Duodenal mucosa (tissue), 2 donors: ENCODE data around the gene FAM168A.

ENCODE experiments used
- H3K27ac ChIP-seq: one replicate; pipeline ENCODE4 v1.7.0; 2013; ENCODE audit warnings: low read depth, low read length
- H3K27me3 ChIP-seq, 2 donors: one replicate each; pipeline ENCODE4 v1.7.0; 2013; ENCODE audit warnings: low read length in 2 of 2, control low read depth in 1 of 2; ENCODE audit not compliant: insufficient read depth in 2 of 2, control insufficient read depth in 1 of 2
- H3K36me3 ChIP-seq, 2 donors: one replicate each; pipeline ENCODE4 v1.7.0; 2013; ENCODE audit warnings: low read length in 2 of 2, control low read depth in 1 of 2; ENCODE audit not compliant: insufficient read depth in 2 of 2, control insufficient read depth in 1 of 2
- H3K4me1 ChIP-seq, 2 donors: one replicate each; pipeline ENCODE4 v1.7.0; 2013; ENCODE audit warnings: low read length in 2 of 2, control low read depth in 1 of 2; ENCODE audit not compliant: insufficient read depth in 2 of 2, control insufficient read depth in 1 of 2
- H3K4me3 ChIP-seq, 2 donors: one replicate each; pipeline ENCODE4 v1.7.0; 2013; ENCODE audit warnings: low read length in 2 of 2, low read depth in 1 of 2
- H3K9ac ChIP-seq, 2 donors: one replicate each; pipeline ENCODE4 v1.7.0; 2013; ENCODE audit warnings: low read length in 2 of 2, low read depth in 1 of 2
- H3K9me3 ChIP-seq, 2 donors: one replicate each; pipeline ENCODE4 v1.7.0; 2013; ENCODE audit warnings: low read length in 2 of 2, control low read depth in 1 of 2; ENCODE audit not compliant: control insufficient read depth in 1 of 2

FAM168A gene

DNA sequence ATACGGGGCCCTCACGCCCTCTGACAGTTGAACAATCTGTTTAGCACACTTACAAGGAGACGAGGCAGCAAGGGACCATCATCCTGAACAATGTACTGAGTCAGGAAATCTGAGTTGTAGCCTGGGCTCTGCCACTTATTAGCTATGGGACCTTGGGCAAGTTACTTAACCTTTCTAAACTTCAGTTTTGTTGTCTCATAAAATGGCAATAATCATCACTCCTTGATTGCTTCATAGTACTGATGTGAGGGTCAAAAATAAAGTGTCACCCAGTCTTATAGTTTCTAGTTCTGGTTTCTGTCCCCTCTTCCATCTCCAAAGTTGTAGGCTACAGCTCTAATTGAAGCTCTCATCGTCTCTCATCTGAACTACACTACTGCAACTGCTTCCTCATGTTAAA, 175.0 kb downstream of the FAM168A start:
- Histone ChIP-seq H3K4me3 (no peak overlapping the region), H3K9ac (no peak overlapping the region), H3K9me3 (no peaks in the 10 kb centered on the region), H3K4me1 (no peaks in the 10 kb centered on the region), H3K36me3 (peaks cover 0 to 9% of the 10 kb centered on the region in 2 donors), H3K27me3 (no peaks in the 10 kb centered on the region), H3K27ac (no peak overlapping the region)

DNA sequence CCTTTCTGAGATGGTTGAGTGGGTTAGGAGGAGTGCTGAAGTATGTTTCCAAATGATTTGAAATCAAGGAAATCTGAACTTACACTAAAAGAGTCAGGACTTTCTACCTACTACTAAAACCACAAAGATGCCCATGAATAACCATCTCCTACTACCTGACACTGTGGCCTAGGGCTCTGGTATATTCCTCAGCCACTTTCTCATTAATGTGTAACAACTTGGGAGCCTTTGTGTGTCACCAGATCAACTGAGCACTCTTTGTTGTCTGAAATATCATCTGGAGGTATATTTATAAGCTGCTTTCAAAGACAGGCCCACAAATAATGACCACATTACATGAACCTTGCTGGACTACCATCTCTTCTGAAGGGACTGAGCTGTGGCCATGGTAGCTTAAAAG, 177.8 kb downstream of the FAM168A start:
- H3K27me3 ChIP-seq, result no peaks in the 10 kb centered on the region
- no peaks in the 10 kb centered on the region for H3K9me3 ChIP-seq
- peaks cover 0 to 13% of the 10 kb centered on the region in 2 donors for H3K4me1 ChIP-seq
- no peak overlapping the region for H3K4me3 ChIP-seq
- H3K36me3 ChIP-seq, result peaks cover 0 to 9% of the 10 kb centered on the region in 2 donors
- no peak overlapping the region for H3K27ac ChIP-seq
- no peak overlapping the region for H3K9ac ChIP-seq

DNA sequence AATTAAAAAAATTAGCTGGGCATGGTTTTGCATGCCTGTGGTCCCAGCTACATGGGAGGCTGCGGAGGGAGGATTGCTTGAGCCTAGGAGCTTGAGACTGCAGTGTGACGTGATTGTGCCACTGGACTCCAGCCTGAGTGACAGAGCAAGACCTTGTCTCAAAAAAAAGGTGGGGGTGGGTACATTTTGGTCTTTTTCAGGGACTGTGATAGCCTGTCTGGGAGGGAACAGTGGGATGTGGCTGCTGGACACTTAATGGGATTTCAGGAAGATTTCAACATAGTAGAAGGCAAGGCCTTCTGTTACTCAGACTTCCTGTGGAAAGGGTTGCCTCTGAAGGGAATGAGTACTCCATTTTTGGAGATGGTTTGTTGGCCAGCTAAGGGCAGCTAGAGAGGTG, 181.1 kb downstream of the FAM168A start:
- Histone ChIP-seq H3K9ac (no peak overlapping the region), H3K36me3 (peaks cover 0 to 9% of the 10 kb centered on the region in 2 donors), H3K27ac (no peak overlapping the region), H3K9me3 (no peaks in the 10 kb centered on the region), H3K4me3 (no peak overlapping the region), H3K4me1 (peaks cover 0 to 20% of the 10 kb centered on the region in 2 donors), H3K27me3 (no peaks in the 10 kb centered on the region)

DNA sequence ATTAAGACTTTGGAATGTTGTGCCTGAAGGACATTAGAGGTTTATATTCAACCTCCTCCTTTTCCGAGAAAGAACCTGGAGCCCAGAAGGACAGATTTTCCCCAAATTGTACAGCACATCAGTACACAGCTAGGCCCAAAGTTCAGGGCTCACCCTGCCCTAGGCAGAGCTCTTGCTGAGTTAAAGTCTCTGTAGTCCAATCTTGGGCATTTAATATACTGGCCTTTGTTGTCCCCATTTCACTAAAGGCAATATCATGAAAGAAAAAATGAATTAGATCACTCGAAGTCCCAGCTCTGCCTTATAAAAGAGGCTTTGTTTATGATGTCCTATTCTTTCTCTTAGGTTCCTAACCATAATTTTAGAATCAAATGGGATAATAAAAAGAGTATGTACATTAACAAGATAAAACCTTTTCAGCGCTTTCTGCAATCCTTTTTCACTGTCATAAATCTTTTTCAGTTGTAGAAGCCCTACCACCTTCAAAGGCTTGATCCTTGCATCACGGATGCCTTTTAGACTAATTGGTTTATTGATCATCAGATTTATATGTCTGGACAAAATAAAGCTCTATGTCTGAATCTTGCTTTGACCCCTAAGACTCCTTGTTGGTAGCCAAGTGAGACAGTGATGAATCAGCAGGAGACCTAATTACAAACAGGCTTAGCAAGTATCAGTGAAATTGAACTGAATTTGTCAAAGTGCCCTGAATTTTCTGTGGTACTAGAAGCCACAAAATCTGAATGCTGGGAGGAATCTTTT, 181.9 kb downstream of the FAM168A start:
- H3K4me3 ChIP-seq, result no peak overlapping the region
- H3K27ac ChIP-seq, result no peak overlapping the region
- no peaks in the 10 kb centered on the region for H3K9me3 ChIP-seq
- H3K9ac ChIP-seq, result no peak overlapping the region
- H3K27me3 ChIP-seq, result no peaks in the 10 kb centered on the region
- peaks cover 0 to 9% of the 10 kb centered on the region in 2 donors for H3K36me3 ChIP-seq
- H3K4me1 ChIP-seq, result peaks cover 0 to 20% of the 10 kb centered on the region in 2 donors

DNA sequence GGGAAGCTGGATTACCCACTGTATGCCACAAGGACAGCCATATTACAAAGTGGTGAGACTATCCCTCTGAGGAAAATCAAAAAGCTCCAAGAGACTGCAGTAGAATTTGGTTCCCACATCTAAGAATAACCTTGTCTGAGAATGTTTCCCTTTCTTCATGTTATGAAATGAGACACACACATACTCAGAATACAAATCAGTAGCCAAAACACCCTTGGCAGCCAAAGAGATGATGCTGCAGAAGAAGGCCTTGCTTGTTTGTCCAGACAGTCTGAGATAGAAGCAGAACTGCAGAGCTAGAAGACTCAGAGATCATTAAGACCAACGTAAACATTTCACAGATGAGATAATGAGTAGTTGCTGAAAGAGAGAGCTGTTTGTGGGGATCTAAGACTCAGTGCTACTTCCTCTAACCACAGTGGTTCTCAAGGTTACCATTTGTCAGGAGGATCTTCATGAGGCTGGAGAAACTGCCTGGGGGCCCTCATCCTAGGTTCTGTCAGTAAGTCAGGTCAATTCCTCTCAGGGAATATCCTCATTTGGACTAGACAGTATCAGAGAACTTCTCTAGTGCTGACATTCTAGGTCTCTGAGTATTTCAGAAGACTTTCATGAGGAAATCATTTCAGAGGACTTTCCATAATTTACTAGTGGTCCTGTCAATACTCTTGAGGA, 182.8 kb downstream of the FAM168A start:
- Histone ChIP-seq H3K4me3 (no peak overlapping the region), H3K9me3 (no peaks in the 10 kb centered on the region), H3K27me3 (no peaks in the 10 kb centered on the region), H3K36me3 (peaks cover 0 to 9% of the 10 kb centered on the region in 2 donors), H3K9ac (no peak overlapping the region), H3K4me1 (peaks cover 0 to 20% of the 10 kb centered on the region in 2 donors), H3K27ac (no peak overlapping the region)

DNA sequence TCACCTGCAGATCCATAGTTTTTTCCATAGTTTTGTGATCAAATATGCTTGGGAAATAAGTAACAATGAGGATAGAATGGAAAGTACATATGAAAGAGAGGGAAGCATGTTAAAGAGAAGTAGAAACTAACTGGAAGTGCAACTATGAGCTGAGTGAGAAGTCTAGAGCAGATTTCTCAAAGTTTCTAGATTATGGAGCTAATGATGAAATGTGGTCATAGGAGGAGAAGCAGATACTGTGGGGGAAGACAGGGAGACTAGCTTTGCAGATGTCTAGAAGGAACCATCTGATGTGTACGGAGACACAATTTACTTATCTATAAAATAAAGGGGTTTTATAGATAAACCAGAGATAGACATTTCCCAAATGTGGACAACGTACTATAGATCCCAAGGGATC, 184.7 kb downstream of the FAM168A start:
- Histone ChIP-seq H3K36me3 (peaks cover 8 to 14% of the 10 kb centered on the region in 2 donors), H3K9ac (no peak overlapping the region), H3K27me3 (no peaks in the 10 kb centered on the region), H3K27ac (no peak overlapping the region), H3K4me3 (no peak overlapping the region), H3K9me3 (no peaks in the 10 kb centered on the region), H3K4me1 (peaks cover 0 to 20% of the 10 kb centered on the region in 2 donors)

DNA sequence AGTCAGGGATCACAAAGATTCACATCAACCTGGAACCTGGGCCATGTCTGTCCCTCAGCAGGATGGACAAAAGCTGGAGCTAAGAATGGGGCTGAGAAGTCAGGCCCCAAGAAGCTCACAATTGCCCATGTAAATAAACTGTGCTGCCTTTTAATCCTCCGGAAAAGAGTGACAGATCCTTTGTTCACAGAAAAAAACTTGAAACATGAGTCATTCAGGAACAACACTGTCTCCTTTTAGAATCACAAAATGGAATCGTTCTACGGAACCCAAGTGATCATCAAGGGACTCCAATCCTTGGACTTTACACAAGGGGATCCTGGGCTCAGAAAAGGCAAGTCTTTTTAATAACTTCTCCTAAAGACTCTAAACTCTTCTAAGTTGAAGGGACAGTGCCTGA, 185.6 kb downstream of the FAM168A start:
- Histone ChIP-seq H3K36me3 (peaks cover 8 to 13% of the 10 kb centered on the region in 2 donors), H3K4me1 (peaks cover 0 to 20% of the 10 kb centered on the region in 2 donors), H3K27ac (no peak overlapping the region), H3K27me3 (no peaks in the 10 kb centered on the region), H3K9ac (no peak overlapping the region), H3K4me3 (no peak overlapping the region), H3K9me3 (no peaks in the 10 kb centered on the region)

DNA sequence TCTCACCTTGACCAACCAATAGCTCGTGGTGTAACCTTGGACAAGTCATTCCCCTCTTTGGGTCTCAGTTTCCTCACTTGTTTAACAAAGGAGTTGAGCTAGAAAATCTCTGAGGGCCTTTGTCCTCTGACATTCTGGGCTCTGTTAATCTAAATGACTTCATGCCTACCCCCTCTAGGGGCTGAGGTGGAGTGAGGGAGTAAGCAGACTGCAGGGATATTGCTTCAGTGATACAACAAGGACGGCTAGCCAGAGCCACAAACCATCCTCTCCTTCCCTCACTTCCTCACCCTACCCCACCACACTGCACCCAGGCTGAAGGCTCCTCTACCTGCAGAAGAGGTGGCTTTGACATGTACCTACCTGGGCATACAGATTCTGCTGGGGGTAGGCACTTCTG, 186.9 kb downstream of the FAM168A start:
- no peaks in the 10 kb centered on the region for H3K27me3 ChIP-seq
- H3K27ac ChIP-seq, result no peak overlapping the region
- no peaks in the 10 kb centered on the region for H3K9me3 ChIP-seq
- H3K36me3 ChIP-seq, result peaks cover 8 to 15% of the 10 kb centered on the region in 2 donors
- H3K4me1 ChIP-seq, result peaks cover 0 to 16% of the 10 kb centered on the region in 2 donors
- no peak overlapping the region for H3K9ac ChIP-seq
- no peak overlapping the region for H3K4me3 ChIP-seq

DNA sequence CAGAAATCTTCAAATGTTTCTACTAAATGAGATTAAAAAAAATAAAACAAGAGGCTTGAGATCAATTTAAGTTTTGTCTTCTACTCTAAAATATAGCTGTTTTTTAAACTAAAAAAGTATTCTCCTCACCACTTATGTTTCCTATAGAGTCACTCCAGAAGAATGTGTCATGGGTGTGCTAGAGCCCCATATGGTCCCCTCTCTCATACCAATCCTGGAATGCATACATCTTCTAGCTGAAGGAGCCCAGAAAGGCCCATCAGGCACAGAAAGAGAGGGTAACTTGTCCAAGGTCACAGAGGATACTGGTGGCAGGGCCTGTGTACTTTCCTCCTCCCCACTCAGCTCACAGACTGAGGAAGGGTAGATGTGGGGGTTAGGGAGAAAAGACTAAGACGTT, 187.3 kb downstream of the FAM168A start:
- H3K36me3 ChIP-seq, result peaks cover 8 to 17% of the 10 kb centered on the region in 2 donors
- H3K27ac ChIP-seq, result no peak overlapping the region

DNA sequence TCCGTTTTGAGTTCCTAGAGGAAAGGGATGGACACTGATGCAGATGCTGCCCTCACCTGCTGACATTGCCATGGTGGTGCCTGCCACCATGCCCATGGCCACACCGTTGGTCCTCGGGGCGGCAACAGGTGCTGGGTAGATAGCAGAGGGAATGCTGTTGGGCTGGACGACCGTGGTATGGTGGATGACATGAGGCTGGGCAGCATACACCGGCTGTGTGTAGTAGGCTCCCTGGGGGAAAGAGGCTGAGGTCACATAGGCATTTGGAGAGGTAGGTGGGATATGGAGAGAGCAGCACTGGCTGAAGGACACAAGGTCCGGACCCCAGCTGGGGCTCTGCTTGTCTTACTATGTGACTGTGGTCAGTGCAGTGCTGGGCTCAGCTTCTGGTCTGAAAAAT, 188.5 kb downstream of the FAM168A start:
- no peaks in the 10 kb centered on the region for H3K9me3 ChIP-seq
- H3K27ac ChIP-seq, result no peak overlapping the region
- no peak overlapping the region for H3K9ac ChIP-seq
- H3K4me3 ChIP-seq, result no peak overlapping the region
- H3K4me1 ChIP-seq, result peaks cover 0 to under 1% of the 10 kb centered on the region in 2 donors
- H3K36me3 ChIP-seq, result peaks cover 15 to 21% of the 10 kb centered on the region in 2 donors
- no peaks in the 10 kb centered on the region for H3K27me3 ChIP-seq

More for the DNA sequence above, 187.3 kb downstream of the FAM168A start:
- no peak overlapping the region for H3K4me3 ChIP-seq
- H3K9me3 ChIP-seq, result no peaks in the 10 kb centered on the region
- peaks cover 0 to 12% of the 10 kb centered on the region in 2 donors for H3K4me1 ChIP-seq
- H3K27me3 ChIP-seq, result no peaks in the 10 kb centered on the region
- no peak overlapping the region for H3K9ac ChIP-seq
